HG03066 (cell line): ENCODE data around the gene PDLIM4.

Experiments used
- ATAC-seq: cut with Tn5 transposase; IDR thresholded peaks from one replicate; pipeline ENCODE4 v1.9.1; 2021; ENCODE audit warnings: low read depth; ENCODE audit not compliant: unreplicated experiment

Gene PDLIM4

DNA sequence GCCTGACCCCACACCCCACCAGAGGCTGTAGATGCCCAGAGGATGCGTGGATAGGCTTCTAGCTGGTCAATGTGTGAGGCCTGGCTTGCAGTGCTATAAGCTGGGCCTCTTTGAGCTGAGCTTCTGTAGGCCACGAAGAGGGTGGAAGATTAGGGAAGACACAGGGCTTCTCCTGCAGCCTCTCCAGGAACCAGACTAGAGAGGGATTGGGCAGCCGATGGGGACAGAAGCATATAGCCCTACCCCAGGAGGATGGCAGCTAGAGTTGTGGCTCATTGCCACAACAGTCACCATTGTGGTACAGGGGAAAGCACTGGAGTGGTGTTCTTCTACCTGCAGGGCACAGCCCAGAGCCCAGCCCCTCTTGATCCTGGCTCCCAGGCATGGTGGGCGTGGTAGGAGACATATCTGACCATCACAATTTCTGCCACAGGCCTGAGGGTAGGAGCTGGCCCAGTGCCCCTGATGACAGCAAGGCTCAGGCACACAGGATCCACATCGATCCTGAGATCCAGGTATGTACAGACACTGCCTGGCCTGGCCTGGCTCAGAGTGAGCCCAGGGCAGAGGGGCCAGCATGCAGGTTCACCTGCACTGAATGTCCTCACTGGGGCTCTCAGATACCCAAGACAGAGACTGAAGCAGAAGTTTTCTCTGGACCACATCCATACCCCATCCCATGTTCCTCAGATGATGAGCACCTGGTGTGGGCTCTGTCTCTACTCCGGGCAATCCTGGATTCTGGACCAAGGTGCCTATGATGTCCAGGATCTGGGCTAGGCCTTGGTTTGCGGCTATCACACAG, 8.7 kb downstream of the PDLIM4 start:
- no peak for ATAC-seq

- no peak for ATAC-seq
Observed at GRCh38 chr5:132266836-132267160, 9.3 kb downstream of the PDLIM4 start.

GRCh38 chr5:132267166-132267739, 9.8 kb downstream of the PDLIM4 start:
- no peak for ATAC-seq

- ATAC-seq, result peak; percentile 7
Observed at GRCh38 chr5:132267931-132268768, 10.7 kb downstream of the PDLIM4 start.

GRCh38 chr5:132268769-132269551, 11.5 kb downstream of the PDLIM4 start:
- ATAC-seq, result peak; percentile 74

DNA sequence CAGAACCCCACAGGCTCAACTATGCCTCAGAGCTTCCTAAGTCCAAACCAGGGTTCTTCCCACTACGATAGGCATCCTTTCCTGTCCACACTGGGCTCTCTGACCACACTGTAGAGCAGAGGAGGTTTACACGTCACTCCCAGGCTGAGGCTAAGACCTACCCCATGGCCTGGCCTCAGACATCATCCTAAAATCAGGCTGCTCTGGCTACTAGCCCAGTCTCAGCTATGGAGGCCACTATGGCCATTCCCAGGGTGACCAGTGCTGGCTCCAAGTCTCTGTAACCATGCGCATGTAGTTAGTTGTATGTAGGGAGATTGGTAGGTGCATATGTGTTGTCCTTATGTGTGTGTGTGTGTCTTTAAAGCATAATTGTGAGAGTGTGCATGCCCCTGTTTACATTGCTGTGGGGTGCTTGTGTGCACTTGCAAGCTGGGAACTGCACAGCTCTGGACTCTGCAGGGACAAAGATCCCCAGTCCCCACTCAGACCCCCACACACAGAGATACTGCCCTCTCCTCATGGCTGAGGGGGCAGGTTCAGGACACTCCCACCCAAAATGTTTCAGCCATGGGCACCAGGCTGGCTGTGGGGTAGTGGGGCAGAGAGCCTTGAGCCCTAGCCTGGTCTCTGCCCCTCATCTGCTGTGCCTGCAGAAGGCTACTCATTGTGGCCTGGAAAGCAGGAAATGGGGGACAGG, 12.3 kb downstream of the PDLIM4 start:
- no peak for ATAC-seq

DNA sequence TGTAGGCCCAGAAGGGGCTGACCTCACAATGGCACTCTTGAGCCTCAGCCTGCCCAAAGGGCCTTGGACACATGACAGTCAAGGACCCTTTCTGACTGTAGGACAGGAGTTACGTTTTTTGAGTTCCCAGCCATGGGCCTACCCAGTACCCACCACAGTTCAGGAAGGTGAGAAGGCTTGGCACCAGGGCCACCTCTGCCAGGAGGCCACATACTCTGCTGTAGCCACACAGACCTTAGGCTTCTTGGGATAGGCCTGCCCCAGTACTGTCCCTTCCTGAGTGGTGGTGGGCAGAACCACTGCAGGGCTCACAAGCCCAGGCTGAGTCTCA, 12.8 kb downstream of the PDLIM4 start:
- ATAC-seq, result no peak

DNA sequence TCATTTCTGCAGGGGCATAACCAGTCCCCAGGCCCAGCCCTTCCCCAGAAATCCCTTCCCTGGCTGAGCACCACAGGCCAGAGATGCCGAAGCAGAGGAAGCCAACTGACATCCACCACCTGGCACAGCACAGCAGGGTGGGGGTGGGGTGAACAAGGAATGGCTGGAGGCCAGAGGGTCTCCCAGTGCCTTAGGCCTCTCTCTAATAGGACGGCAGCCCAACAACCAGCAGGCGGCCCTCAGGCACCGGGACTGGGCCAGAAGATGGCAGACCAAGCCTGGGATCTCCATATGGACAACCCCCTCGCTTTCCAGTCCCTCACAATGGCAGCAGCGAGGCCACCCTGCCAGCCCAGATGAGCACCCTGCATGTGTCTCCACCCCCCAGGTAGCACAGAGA, 13.2 kb downstream of the PDLIM4 start:
- no peak for ATAC-seq

GRCh38 chr5:132271251-132272246, 14.1 kb downstream of the PDLIM4 start:
- no peak for ATAC-seq

DNA sequence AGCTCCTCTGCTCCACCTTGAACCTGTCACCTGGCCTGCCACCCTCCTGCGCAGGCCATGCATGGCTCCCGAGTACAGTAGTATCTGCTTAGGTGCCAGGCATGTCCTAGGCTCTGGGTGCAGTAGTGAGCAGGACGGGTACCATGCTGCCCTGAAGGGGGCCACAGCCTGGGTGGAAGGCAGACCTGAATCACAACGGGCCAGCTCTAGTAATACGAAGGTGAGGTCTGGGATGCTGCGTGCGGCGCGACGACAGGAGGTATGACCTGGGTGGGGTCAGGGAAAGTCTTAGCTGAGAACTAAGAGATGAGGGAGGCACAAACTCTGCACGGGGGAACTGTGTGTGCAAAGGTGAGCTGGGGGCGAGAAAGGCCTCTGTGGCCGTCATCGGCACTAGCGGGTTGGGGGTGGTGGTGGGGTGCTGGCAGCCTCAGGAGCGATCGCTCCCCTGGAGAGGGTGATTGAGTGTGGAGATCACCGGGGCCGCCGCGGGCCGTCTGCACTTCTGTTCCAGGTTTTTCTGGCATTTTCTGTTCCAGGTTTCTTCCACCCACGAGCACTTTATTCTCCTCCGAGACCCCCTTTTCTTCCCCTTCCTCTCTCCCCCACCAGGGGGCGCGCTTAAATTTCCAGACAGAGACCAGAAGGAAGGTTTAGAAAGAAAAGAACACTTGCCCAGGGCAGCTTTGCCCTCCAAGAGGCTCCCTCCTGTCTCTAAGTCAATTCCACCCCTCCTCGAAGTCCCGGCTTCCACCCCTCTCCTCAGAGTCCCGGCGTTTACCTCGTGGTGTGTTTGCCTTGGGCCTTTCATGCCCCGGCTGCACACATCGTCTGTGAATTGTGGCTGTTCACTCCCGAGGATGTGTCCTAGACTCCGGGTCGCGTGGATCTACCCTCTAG, 15.1 kb downstream of the PDLIM4 start:
- no peak for ATAC-seq

GRCh38 chr5:132273631-132274030, 16.1 kb downstream of the PDLIM4 start:
- ATAC-seq, result no peak

DNA sequence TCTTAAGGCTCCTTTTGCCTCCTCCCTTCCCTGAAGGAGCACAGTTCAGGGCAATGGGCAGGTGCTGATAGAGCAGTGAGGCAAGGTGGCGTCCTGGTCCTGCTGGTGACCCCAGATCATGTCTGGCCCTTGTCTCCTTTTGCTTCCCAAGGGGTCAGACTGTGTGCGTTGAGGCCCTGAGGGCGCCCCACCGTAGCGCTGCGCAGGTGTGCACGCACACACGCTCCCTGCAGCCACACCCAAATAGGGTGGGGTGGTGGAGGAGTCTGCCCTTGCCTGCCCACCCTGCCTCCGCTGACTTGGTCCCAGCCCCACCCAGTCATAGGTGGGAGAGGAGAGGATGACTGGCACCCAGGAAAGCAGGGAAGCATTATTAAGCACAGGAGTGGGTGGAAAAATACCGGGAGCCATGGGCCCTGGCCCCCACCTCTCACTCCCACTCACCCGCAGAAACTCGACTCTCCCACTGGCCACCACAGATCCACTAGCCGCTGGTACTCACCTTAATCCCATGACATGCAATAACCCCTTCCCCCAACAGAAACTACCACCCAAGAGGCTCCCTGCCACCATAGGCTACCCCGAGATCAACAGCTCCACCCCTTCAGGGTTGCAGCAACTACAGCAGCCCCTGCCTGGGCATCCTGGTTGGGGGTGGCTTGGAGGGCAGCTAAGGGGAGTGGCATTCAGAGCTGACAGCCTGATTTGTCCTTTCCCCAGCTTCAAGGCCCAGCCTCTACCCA, 16.7 kb downstream of the PDLIM4 start:
- no peak for ATAC-seq

DNA sequence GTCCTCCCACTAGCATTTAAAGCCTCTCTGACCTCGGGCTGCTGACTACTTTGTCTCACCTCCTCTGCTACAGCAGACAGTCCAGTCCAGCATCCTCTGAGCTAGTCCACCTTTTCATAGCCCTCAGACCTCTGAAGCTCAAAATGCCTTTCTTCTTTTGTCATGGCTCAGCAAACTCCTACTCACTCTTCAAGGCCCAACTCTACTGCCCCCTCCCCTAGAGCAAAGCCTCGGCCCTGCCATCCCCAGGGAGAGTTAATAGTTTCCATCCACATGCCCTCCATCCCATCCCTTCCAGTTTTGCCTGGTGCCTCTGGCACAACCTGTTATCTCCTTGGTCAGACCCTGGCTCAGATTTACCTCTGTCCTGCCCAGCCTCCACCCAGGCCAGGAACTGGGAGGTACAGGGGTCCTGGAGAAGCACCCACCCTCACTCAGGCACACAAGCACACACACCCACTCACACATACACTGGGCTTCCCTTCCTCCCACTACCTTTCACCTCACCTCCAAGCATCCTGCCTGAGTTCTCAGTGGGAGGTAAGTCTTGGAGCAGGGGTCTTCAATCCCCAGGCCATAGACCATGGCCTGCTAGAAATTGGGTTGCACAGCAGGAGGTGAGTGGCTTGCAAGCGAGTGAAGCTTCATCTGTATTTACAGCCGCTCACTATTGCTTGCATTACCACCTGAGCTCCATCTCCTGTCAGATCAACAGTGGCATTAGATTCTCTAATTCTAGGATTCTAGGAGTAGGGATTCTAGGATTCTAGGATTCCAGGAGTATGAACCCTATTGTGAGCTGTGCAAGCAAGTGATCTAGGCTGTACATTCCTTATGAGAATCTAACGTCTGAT, 18.1 kb downstream of the PDLIM4 start:
- no peak for ATAC-seq

DNA sequence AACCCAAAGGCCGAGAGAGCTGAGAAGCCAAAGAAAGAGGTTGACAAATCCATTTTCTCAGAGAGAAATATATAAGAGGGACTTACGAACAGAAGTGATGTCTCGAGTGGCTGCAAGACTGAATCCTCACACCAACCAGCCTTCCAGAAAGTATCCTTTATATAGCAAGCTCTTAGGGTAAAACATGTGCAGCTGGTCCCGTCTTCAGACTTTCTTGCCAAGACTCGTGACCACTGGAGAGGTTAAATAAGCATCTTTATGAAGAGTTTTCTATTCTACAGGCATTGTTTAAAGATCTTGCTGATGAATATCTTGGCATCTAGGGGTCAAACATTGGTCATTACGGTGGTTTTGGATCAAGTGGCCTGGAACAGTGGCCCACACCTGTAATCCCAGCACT, 19.8 kb downstream of the PDLIM4 start:
- ATAC-seq, result no peak

DNA sequence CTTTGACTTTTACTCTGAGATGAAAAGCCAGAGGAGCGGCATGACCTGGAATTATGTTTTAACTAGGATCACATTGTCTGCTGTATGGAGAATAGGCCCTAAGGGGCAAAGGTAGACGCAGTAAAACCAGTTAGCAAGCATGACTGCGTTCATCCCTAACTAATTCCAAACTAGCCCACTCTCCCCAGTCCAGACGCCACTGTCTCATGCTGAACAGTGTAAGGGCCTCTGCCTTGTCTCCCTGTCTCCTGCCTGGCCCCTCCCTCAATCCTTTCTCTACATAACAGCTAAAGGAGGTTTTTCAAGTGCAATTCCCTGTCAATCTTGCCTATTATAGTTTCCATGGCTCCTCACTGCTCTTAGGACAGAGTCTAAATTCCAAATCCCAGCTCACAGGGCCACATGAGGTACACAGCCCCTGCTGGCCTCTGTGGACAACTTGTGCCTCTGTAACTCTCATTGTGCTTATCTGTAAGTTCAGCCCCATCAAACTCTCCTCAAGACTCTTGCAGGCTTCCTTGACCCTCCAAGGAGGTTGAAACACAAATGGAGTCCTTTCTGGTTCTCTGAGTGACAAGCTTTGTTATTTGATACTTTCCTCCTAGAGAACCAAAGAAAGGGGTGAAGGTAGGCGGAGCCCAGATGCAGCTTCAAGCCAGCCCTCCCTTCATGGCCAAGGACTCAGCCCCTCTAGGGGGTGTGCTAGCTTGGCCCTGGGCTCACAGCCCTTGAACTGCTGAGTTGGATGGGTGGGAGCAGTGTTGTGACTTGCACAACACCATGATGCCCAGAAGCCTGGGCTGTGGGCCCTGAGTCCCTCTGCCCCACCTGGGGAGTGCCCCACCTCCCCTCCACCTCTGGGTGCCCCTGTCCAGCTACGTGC, 20.7 kb downstream of the PDLIM4 start:
- no peak for ATAC-seq

DNA sequence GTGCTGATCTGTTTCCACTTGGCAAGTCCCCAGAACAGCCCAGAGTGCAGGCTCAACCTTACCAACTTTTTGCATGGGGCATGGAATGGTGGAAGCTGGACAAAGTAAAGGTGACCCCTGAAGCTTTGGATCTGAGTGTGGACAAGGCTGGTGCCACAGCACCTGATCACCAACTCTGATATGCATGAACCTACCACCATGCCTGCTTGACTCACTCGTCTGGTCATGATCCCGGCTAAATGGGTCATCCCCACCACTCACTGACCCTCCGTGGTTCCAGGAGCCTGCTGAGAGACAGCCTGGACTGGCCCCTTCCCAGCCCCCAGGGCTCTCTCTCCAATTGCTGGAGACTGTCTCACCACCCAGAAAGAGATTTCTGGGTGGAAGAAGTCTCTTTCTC, 22.3 kb downstream of the PDLIM4 start:
- ATAC-seq, result no peak
